Measurements from ENCODE around the gene CD9.
"Not testable (repeated sequence)": the region's sequence is repeated elsewhere in the genome, so short reads cannot be mapped to it uniquely, and the experiment has no call there.

The CD9 gene, protein sequence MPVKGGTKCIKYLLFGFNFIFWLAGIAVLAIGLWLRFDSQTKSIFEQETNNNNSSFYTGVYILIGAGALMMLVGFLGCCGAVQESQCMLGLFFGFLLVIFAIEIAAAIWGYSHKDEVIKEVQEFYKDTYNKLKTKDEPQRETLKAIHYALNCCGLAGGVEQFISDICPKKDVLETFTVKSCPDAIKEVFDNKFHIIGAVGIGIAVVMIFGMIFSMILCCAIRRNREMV

GRCh38 chr12:6200256-6201212 is at the start of gene CD9:
Gene CD9 (plus strand): TSS chr12:6200400. CDS start chr12:6200500, 100 bp downstream.
- DNase-seq (ENCODE audit: low read depth in 2 of 2): peak; percentile 18

DNA sequence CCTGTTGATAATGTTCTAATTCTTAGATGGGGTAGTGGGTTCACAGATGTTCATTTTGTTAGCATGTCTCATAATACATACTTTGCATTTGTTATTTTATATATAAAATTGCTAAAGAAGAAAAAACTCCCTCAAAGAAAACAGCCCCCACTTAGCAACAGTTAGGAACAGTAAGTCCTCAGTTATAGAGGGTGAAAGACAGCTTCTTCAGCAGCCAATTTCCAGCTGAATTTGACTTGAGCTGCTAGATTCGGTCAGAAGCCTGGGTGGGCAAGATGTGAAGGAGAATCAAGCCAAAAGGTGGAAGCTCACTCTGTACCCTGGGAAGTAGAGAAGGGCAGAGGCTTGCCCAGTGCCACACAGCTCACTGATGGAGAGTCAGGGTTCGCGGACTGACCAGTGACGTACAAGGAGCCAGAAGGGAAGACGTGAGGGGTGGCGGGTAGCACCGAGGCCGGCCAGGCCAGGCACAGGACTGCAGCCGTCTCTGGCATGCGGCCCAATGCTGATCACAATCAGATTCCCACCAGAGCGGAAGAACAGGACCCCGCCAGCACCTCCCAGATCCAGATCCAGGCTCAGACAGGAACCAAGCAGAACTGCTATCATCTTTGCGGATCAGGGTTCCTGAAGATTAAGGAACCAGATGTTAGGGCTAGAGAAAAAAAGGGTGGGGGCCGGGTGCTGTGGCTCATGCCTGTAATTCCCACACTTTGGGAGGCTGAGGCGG is 45.3 kb upstream of the CD9 start:
- no peak for DNase-seq (ENCODE audit: low read depth in 2 of 2)

DNA sequence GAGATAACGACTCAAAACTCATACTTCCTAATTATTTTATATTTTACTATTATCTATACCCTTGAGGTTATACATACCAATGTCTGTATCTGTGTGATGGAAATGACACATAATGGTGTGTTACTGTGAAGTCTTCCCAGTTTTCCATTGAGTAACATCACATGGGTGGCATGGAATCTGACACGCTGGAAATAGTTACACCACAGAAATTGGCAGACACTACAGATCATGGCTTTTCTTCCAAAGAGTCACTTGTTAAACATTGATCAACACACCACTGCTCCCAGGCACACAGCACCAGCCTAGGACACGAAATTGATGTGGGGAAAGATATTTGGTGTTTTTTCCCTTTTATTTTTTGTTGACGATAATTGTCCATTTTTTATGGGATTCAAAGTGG is 42.7 kb upstream of the CD9 start:
- DNase-seq (ENCODE audit: low read depth in 2 of 2): no peak

GRCh38 chr12:6158255-6158654 is 41.9 kb upstream of the CD9 start:
- no peak for DNase-seq (ENCODE audit: low read depth in 2 of 2)

DNA sequence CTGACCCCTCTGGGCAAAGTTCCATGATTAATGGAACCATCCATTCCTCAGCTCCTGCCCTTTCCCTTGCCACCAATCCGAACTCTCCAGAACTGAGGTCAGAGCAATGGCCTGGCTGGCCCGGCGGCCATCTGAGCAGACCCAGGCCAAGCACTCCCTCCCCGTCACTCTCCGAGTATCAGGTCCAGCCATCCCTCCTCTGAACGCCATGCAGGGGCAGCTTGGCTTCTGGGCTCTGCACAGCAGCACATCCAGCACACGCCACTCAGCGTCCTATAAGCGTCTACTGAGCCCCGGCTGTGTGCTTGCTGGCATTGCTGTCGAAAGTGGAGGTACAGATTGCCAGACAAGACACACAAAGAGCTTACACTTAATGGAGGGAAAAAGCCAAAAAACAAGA is 41.5 kb upstream of the CD9 start:
- DNase-seq (ENCODE audit: low read depth in 2 of 2): no peak

- not testable (repeated sequence) for DNase-seq (ENCODE audit: low read depth in 2 of 2)
Observed at GRCh38 chr12:6159166-6160011, 40.8 kb upstream of the CD9 start.

DNA sequence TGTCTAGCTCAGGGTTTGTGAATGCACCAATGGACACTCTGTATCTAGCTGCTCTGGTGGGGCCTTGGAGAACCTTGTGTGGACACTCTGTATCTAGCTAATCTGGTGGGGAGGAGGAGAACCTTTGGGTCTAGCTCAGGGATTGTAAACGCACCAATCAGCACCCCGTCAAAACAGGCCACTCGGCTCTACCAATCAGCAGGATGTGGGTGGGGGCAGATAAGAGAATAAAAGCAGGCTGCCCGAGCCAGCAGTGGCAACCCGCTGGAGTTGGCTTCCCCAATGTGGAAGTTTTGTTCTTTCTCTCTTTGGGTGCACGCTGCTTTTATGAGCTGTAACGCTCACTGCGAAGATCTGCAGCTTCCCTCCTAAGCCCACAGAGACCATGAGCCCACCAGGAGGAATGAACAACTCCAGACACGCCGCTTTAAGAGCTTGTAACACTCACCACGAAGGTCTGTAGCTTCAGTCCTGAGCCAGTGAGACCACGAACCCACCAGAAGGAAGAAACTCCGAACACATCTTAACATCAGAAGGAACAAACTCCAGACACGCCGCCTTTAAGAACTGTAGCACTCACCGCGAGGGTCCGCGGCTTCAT is 40.1 kb upstream of the CD9 start:
- DNase-seq (ENCODE audit: low read depth in 2 of 2): not testable (repeated sequence)

DNA sequence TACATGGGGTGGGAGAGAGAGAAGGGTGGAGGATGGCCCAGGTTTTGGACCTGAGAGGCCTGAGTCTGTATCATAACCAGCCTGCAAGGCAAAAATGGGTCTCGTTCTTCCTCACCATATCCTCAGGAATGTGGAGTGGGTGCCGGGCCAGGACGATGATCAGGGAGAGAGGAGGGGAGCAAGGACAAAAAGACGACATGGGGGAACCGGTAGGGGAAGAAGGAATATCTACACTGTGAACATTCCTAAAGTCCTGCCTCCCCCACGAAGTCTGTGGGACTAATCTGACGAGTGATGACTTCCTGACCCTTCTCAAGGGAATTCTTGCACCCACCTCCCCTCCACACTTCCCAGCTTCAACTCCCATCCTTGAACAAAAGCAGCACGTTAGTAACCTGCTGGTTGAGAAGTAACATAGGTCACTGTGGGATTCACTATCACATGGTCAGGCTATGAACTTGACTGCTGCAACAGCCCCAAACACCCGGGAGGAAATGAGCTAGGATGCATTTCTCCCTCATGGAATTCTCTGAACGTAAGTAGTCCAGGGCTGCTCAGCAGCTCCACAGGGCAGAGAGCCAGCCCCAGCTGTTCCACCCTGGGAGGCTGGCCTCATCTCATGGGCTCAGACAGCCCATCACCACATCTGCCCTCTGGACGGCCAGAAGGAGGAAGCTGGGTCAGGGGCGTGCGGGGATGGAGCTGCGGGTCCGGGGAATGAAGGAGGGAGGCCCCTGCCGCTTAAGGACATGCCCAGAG is 38.9 kb upstream of the CD9 start:
- DNase-seq (ENCODE audit: low read depth in 2 of 2): no peak

- DNase-seq (ENCODE audit: low read depth in 2 of 2): no peak
Observed at GRCh38 chr12:6163416-6164060, 36.7 kb upstream of the CD9 start.

- DNase-seq (ENCODE audit: low read depth in 2 of 2): no peak
Observed at GRCh38 chr12:6165395-6165794, 34.8 kb upstream of the CD9 start.

- DNase-seq (ENCODE audit: low read depth in 2 of 2): no peak
Observed at GRCh38 chr12:6166808-6167207, 33.4 kb upstream of the CD9 start.

DNA sequence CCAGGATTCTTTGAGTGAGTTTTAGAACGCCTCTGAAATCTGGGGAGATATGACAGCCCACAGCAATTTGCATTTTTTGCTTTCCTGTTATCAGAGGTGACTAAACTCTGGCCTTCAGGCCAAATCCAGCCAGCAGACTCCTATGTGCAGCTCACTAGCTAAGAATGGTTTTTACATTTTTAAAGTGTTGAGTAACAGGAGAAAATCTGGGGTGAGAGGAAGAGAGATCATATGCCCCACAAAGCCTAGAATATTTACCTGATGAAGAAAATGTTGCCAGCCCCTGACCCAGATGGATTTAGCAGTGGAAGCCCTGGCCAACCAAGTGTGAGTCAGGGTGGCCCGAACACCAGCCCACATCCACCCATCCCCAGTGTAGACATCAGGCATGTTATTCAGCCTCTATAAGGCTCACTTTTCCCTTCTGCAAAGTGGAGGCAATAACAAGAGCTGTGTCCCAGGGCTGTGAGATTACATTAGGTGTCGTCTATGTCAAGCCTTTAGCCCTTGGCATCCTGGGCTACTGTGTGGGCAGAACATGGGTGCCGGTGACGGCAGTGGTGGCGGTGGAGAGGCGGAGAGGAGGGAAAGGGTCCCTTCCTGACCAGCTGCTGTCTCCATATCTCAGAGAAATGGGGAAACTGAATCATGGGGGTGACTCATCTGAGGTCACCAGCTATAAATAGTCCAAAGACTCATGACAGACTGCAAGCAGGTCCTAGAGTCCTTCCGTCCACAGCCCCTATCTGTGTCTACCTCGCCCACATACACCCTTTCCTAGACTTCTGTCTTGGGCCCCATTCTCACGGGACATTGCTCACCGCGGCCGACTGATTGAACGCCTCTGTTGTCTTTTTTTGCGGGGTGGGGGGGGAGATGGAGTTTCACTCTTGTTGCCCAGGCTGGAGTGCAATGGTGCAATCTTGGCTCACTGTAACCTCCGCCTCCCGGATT is 32.6 kb upstream of the CD9 start:
- peak; percentile 38 to 64 for DNase-seq (ENCODE audit: low read depth in 2 of 2)

DNA sequence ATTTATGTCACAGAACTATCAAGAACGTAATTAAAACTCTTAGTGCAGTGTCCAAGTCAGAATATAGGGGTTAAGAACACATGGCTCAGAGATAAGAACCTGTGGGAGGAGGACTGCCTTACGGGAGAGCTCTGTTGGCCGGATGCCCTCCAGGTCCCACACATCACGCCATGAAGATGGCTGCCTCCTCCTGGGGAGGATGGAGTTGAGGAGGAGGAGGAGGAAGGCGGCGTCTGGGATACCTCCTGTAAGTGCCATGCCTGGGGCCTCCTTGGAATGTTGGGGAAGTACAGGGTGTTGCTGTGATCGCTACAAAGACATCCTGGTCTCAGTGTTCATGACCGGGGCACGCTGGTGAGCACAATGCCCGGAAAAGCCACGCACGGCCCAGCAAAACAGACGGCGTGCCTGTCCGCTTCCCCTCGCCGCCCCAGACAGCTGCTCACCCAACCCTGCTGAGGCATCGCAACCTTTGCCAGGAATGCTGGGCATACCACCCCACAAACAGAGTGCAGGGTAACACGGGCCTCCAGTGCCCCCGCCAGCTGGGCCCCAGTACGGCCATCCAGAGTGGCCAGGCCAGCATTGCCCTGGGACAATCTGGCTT is 28.7 kb upstream of the CD9 start:
- no peak for DNase-seq (ENCODE audit: low read depth in 2 of 2)

DNA sequence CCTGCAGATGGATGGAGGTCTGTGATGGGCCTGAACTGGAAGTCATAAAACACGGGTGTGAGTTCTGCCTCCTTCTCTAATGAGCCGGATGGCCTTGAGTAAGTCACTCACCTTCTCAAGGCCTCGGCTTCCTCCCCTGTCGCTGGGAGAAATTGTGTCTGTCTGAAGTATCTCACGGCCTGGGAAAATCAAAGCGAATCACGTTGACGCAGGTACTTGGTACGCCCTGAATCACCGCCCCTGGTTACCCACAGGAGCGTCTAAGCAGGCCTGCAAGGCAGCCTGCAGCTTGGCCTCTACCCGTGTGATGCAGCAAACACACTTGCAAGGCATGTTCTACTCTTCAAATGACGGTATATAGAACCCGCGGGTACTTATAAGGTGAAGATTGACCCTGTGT is 28.1 kb upstream of the CD9 start:
- DNase-seq (ENCODE audit: low read depth in 2 of 2): no peak

- no peak for DNase-seq (ENCODE audit: low read depth in 2 of 2)
Observed at GRCh38 chr12:6172862-6173261, 27.3 kb upstream of the CD9 start.

DNA sequence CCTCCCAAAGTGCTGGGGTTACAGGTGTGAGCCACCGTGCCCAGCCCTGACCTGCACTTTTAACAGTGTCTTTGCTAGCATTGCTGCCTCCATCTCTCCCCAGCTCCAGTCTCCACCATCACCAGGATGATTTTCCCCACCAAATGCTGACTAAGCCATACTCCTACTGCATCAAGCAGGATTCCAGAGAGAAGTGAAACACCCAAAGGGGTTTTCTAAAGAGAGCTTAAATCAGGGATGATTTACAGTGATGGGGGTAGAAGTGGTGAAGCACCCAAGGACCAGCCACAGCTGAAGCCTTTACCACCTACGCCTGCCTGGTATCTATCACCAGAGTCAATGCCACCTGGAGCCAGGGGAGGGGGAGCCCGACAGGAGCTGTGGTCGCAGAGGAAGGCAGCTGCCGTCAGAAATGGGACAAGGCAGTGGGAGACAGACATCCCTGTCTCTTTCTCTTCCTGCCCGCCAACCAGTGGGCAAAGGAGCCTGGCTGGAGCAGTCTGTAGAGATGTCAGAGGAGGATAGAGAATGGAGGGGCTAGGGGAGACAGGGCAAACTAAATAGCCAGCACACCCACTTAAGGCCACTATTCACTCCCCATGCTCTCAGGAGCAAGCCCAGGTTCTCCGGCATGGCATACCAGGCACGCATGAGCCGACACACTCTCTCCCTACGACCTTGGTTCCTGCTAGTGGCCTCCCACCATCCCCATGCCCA is 22.4 kb upstream of the CD9 start:
- DNase-seq (ENCODE audit: low read depth in 2 of 2): no peak

GRCh38 chr12:6178981-6179761 is 21.0 kb upstream of the CD9 start:
- no peak for DNase-seq (ENCODE audit: low read depth in 2 of 2)

All from stimulated activated CD4-positive, alpha-beta T cell treated with anti-CD3 and anti-CD28 coated beads, Interleukin-12 subunit alpha, Interleukin-12 subunit beta, amount 100 ng/mL, for 24 hours (primary cell).